OCI-LY1 (cell line): ENCODE results near the gene GADD45B.

Experiments used
- EZH2 ChIP-seq: fragments of 200-600 bp; sonication (generic), shearing (Covaris generic); IDR thresholded peaks from 2 replicates; pipeline ENCODE4 v1.8.0; 2017; ENCODE audit warnings: borderline replicate concordance, mixed run types, mild to moderate bottlenecking, antibody characterized with exemption, low read length, moderate library complexity, mixed read lengths
- TF ChIP-seq, protein P1 (sequence below): fragments of 200-600 bp; sonication (generic), shearing (Covaris generic); IDR thresholded peaks from 2 replicates; pipeline ENCODE4 v1.5.1; 2017; ENCODE audit warnings: mild to moderate bottlenecking, antibody characterized with exemption, low read length, moderate library complexity, mixed read lengths

DNA sequence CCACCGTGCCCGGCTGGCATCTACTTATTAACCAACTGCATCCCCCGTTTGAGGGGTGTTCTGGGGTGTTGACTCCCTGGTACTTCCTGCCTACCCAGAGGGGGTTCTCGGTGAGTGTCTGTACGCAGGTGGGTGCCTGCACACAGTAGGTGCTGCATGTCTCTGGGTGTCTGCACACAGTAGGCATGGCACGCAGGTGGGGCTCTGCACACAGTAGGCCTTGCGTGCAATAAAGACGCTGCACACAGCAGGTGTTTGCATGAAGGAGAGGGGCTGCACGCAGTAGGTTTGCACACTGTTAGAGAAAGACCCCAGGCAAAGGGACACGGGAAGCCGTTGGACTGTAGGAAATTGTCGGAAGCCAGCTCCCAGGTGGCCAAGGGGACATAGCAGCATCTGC lies 11.2 kb downstream of the GADD45B start:
- TF ChIP-seq, protein P1, sequence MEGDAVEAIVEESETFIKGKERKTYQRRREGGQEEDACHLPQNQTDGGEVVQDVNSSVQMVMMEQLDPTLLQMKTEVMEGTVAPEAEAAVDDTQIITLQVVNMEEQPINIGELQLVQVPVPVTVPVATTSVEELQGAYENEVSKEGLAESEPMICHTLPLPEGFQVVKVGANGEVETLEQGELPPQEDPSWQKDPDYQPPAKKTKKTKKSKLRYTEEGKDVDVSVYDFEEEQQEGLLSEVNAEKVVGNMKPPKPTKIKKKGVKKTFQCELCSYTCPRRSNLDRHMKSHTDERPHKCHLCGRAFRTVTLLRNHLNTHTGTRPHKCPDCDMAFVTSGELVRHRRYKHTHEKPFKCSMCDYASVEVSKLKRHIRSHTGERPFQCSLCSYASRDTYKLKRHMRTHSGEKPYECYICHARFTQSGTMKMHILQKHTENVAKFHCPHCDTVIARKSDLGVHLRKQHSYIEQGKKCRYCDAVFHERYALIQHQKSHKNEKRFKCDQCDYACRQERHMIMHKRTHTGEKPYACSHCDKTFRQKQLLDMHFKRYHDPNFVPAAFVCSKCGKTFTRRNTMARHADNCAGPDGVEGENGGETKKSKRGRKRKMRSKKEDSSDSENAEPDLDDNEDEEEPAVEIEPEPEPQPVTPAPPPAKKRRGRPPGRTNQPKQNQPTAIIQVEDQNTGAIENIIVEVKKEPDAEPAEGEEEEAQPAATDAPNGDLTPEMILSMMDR = no peak
- no peak for TF ChIP-seq EZH2
